Measurements from ENCODE around the gene EPHB3.

The EPHB3 gene

DNA sequence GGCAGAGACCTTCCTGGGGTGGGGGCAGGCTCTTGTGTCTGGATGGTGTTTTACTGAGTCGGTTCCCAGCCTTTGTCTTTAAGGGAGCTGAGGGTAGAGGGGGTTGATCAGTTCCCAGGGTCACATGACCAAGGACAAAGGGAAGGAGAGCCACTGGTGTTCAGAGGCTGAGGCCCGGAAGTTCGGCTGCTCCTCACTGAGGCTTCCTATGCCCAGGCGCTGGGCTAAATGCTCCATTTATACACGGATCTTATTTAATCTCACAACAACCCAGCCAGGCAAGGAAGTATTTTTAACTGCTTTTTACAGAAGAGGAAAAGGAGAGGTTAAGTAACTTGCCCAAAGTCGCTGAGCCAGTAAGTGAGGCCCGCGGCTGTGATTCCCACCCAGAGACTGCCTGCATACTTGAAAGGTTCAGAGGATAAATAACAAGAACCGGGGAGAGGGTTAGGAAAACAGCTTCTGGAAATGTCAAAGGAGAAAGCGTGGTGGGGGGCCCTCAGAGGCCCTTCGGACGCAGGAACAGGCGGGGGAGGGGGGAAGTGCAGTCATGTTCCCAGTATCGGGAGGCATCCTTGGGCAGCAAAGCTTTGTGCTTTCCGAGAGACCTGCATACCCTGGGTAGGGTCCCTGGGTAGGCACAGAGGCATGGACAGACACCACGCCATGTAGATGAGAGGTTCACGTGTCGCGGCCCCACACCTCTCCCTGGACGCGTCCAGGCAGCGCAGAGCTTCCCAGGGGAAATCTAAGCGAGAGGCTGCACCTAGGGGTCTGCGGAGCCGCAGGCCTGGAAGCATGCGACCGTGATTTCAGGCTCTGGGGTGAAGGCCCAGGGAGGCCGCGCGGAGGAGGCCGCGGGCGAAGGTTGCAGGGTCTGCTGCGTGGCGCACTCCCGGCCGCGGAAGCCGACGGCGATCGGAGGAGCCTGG, 21.3 kb downstream of the EPHB3 start:
- DNase-seq, result no peak

DNA sequence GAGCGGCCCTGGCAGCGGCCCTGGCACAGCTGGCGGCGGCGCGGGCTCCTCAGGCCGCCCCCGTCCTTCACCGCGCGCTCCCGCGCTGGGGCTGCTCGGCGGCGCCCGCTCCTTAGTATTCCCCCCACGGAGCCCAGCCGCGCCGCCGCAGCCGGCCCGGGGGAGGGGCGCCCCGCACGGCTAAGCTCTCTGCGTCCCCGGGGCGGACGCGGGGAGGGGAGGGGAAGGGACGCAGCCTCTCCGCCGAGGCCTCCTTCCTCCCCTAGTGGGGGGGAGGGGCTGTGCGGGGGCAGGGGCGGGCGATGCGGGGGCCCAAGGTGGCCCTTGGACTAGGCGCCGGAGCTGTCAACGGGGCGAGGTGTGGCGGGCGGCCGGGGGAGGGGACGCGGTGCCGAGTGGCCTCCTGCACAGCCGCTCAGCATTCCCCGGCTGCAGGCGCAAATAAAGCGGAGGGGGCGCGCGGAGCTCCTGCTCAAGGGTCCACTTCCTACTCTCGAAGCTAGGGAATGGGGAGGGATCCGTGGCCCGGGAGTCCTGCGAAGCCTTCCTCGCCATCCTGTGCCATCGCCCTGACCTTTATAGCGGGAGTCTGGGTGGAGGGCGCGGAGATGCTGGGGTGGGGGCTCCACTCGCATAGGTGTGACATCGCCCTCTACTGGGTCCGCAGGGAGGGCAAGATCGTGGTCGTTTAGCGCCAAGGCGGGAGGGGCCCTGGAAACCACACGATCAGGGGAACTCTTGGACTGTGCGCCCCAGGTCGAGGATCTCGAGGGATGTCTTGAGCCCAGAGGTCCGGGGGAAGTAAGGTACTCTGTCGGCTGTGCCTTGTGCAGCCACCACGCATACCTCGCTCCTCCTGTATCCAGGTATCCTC, 22.2 kb downstream of the EPHB3 start:
- DNase-seq, result no peak

- no peak for DNase-seq
Measured at GRCh38 chr3:184584464-184584891, 22.9 kb downstream of the EPHB3 start.

DNA sequence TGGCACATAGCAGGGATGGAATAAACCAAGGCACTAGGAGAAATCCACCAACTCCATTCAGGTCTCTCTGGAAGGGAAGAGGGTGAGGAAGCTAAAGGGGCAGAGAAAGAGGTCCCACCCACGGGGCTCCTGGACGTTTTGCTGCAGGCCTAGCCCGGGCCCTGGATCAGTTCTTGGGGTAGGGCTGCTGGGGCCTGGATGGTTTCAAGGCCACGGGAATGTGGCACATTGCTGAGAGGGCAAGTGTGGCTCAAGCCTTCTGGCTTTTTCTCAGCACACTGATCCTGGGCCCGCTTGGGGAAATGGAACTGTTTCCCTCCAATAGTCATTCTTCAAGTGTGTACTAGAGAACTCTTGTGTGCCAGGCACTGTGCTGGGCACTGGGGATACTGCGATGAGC, 24.0 kb downstream of the EPHB3 start:
- DNase-seq, result no peak

GRCh38 chr3:184586851-184587250, 25.3 kb downstream of the EPHB3 start:
- DNase-seq, result no peak

- no peak for DNase-seq
Measured at GRCh38 chr3:184588776-184589175, 27.2 kb downstream of the EPHB3 start.

- DNase-seq, result no peak
Measured at GRCh38 chr3:184590795-184591194, 29.2 kb downstream of the EPHB3 start.

GRCh38 chr3:184591789-184592188, 30.2 kb downstream of the EPHB3 start:
- DNase-seq, result no peak

- no peak for DNase-seq
Measured at GRCh38 chr3:184592371-184593219, 31.0 kb downstream of the EPHB3 start.

DNA sequence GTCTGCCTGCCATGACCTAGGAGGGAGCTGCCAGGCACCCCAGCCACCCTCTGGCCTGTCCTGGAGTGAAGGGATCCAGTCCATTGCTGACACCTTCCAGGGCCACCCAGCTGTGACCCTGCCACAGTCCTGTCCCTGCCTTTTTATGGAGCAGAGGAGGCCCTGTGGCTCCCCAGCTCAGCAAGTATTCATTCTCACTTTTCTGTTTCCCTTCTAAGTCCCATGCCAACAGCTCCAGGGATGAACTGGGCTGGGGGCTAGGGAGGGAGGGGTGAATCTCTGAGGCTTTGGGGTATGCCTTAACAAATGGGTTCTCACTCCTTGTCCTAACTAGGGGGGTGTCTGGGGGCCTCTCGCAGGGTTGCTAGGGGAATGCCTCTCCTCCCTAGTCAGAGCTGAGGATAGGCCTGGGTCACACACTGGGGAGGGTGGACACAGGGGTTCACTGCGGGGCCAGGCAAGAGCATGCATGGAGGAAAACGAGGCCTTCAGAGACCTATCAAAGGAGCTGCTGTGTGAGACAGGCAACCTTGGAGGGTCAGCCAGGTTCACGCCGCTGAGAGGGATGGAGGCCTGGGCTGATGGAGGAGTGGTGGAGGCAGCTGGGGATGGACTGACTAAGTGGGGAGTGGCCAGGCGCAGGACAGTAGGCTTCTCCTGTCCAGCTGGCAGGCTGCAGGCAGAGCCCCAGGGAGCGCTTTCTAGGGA, 31.8 kb downstream of the EPHB3 start:
- no peak for DNase-seq

DNA sequence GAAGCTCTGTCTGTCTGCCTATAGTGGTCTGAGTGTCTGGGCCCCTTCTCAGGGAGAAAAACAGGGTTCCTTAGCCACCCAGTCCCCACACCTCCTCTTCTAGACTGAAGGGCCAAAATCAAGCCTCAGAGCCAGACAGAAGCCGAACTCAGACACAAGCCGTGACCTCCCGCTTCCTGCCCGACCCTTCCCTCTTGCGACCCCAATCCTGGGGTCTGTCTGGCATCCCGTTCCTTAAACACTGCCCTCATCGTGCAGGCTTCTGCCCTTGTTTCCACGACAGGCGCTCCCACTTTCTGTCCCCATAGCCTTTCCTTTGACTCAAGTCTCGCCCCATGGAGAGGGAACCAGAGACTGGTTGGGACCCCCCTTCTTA, 32.3 kb downstream of the EPHB3 start:
- no peak for DNase-seq

GRCh38 chr3:184594371-184595001, 32.9 kb downstream of the EPHB3 start:
- no peak for DNase-seq

GRCh38 chr3:184595726-184596125, 34.1 kb downstream of the EPHB3 start:
- DNase-seq, result no peak

DNA sequence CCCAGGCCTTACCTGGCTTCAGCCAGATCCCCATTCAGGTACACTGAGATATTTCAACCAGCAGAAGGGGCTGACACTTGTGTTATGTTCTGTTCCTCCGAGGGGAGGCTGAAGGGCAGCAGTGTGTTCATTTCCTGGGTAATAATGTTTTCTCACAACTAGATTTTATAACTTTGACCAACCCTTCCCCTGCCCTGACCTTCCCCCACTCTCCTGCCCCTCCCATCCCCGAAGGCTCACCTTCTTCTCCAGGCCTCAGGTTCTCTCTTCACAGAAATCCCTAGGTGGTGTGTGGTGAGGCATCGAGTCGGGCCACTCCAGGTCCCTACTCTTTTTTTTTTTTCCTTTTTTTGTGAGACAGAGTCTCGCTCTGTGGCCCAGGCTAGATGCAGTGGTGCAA, 34.6 kb downstream of the EPHB3 start:
- DNase-seq, result no peak

DNA sequence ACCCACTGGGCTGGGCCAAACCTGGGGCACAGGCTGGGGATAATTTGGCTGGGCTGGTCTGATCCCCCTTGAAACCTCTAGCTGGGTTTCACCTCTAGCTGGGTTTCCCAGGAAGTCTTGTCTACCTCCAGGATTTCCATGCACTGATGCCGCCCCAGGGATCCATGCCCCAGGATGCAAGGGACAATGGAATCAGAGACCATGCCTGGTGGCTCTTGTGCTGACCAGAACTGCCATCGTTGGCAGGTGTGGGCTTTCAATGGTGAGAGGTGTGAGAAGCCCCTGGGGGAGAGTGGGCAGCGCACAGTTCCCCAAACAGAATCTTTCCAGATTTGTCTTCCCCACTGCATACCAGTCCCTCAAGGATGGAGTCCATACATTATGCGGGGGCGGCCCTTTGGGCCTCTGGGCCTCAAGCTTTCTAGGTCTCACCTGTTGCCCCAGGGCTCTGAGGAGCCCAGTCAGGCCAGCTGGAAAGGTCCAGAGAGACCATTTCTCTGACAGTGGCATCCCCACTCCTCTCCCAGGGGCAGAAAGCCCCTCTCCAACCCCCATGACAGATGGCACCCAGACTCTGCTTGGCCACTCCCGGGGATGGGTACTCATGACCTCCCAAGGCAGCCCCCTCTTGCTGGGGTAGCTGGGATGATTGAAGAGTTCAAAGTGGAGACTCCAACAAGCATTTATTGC, 35.4 kb downstream of the EPHB3 start:
- no peak for DNase-seq

GRCh38 chr3:184597829-184598573, 36.4 kb downstream of the EPHB3 start:
- no peak for DNase-seq

- no peak for DNase-seq
Measured at GRCh38 chr3:184598574-184598927, 37.0 kb downstream of the EPHB3 start.

- no peak for DNase-seq
Measured at GRCh38 chr3:184599143-184599542, 37.6 kb downstream of the EPHB3 start.

GRCh38 chr3:184600685-184601377, 39.2 kb downstream of the EPHB3 start:
- no peak for DNase-seq

Measured in effector CD8-positive, alpha-beta T cell (primary cell).